IPS-18a (cell line): ENCODE data around the gene MID1IP1.

ENCODE experiments used
- H3K27ac ChIP-seq: one replicate; pipeline ENCODE4 v1.5.1; 2013; ENCODE audit warnings: low read length
- H3K27me3 ChIP-seq: one replicate; pipeline ENCODE4 v1.6.1; 2013; ENCODE audit warnings: mild to moderate bottlenecking, low read length; ENCODE audit not compliant: control insufficient read depth, insufficient read depth
- H3K36me3 ChIP-seq: one replicate; pipeline ENCODE4 v1.6.1; 2013; ENCODE audit warnings: low read depth, low read length; ENCODE audit not compliant: control insufficient read depth
- H3K4me1 ChIP-seq: one replicate; pipeline ENCODE4 v1.6.1; 2013; ENCODE audit warnings: low read depth, low read length; ENCODE audit not compliant: control insufficient read depth
- H3K4me3 ChIP-seq: one replicate; pipeline ENCODE4 v1.5.1; 2013; ENCODE audit warnings: low read length
- H3K9ac ChIP-seq: one replicate; pipeline ENCODE4 v1.6.1; 2013; ENCODE audit warnings: mild to moderate bottlenecking, low read length, moderate library complexity
- H3K9me3 ChIP-seq: one replicate; pipeline ENCODE4 v1.6.1; 2013; ENCODE audit warnings: low read depth, low read length; ENCODE audit not compliant: control insufficient read depth

Gene MID1IP1

DNA sequence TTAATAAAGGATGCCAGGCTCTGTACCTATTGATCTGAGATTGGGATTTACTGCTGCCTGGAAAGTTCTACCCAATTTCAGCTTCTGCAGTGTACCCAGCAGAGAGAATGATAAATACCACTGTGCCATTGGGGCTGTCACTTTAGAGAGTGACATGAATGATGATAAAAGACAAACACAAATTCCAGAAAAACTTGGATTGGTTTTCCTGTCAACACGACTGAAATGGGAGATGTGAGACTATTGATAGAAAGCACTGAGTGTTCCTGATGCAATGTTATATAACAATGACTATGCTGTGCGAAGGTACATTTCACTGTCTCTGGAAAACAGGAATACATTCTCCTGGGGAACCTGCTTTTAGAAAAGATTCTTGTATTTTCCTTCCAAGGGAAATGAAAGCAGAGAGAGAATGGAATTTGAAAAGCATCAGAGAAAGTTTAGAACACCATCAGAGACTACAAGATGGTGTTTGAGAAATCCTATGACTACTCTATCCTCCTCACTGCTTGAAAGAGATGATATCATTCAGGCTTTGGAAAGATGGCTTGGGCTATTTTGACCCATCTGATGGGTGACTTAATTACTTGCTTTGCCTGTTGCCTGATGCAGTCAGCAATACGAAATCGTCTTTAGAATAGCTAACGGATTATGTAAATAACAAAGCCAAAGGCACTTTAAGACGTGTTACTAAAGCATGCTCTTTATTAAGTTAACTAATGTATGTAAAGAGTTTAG lies 49.7 kb downstream of the MID1IP1 start:
- no peaks in the 10 kb centered on the region for H3K27me3 ChIP-seq
- H3K9me3 ChIP-seq = peaks cover 7% of the 10 kb centered on the region
- H3K36me3 ChIP-seq = no peaks in the 10 kb centered on the region
- H3K27ac ChIP-seq = no peak overlapping the region
- no peaks in the 10 kb centered on the region for H3K4me1 ChIP-seq
- no peak overlapping the region for H3K4me3 ChIP-seq
- no peak overlapping the region for H3K9ac ChIP-seq

DNA sequence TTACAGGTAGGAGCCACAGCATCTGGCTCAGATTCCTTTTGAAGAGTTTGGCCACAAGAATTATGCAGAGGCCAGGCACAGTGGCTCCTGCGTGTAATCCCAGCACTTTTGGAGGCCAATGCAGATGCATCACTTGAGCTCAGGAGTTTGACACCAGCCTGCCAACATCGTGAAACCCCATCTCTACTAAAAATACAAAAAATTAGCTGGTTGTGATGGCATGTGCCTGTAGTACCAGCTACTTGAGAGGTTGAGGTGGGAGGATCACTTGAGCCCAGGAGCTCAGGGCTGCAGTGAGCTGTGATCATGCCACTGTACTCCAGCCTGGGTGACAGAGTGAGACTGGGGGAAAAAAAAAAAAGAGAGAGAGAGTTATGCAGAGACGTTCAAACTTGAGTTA lies 53.0 kb downstream of the MID1IP1 start:
- Histone ChIP-seq H3K9ac (no peak overlapping the region), H3K9me3 (peaks cover 3% of the 10 kb centered on the region), H3K36me3 (no peaks in the 10 kb centered on the region), H3K27me3 (no peaks in the 10 kb centered on the region), H3K4me1 (no peaks in the 10 kb centered on the region), H3K27ac (no peak overlapping the region), H3K4me3 (no peak overlapping the region)
